Urinary bladder (tissue), 4 donors: ENCODE data around the gene REN. TPM values are rescaled to one million over a fixed set of nuclear protein-coding genes. Genes with fewer than 3 reads are reported as not detected.

Experiments used
- DNase-seq: peaks from one replicate; pipeline ENCODE4 v3.0.0-alpha.2; 2015; ENCODE audit errors: extremely low spot score
- H3K27ac ChIP-seq: one replicate; pipeline ENCODE4 v1.5.1; 2013; ENCODE audit warnings: low read depth, mild to moderate bottlenecking, moderate library complexity
- H3K36me3 ChIP-seq: one replicate; pipeline ENCODE4 v1.6.1; 2013; ENCODE audit warnings: mild to moderate bottlenecking, moderate library complexity; ENCODE audit not compliant: insufficient read depth
- H3K4me1 ChIP-seq: one replicate; pipeline ENCODE4 v1.6.1; 2013; ENCODE audit warnings: mild to moderate bottlenecking, moderate library complexity; ENCODE audit not compliant: insufficient read depth
- H3K4me3 ChIP-seq: one replicate; pipeline ENCODE4 v1.5.1; 2013; ENCODE audit warnings: low read depth, low read length
- WGBS: extraction: QIAGEN DNeasy Blood & Tissue Kit; methylation state at CpG from one replicate; pipeline ENCODE4 v1.1.7; 2013; 5-methylcytosine and 5-hydroxymethylcytosine counted together
- polyA plus RNA-seq: library from polyadenylated mRNA; stranded (reverse); fragments of 200-250 nt; gene quantifications from one replicate; pipeline ENCODE4 v1.2.3, GENCODE V29; 2013
- total RNA-seq: library from RNA; depleted of rRNA; stranded (reverse); fragments of >200 nt; gene quantifications from one replicate; pipeline ENCODE4 v1.2.3, GENCODE V29; 2014
- donor health status: healthy with polysubstance abuse.
- donor health status: healthy.

The REN gene
- total and polyA plus RNA-seq, 2 donors, result 0.26 to 0.41 TPM

DNA sequence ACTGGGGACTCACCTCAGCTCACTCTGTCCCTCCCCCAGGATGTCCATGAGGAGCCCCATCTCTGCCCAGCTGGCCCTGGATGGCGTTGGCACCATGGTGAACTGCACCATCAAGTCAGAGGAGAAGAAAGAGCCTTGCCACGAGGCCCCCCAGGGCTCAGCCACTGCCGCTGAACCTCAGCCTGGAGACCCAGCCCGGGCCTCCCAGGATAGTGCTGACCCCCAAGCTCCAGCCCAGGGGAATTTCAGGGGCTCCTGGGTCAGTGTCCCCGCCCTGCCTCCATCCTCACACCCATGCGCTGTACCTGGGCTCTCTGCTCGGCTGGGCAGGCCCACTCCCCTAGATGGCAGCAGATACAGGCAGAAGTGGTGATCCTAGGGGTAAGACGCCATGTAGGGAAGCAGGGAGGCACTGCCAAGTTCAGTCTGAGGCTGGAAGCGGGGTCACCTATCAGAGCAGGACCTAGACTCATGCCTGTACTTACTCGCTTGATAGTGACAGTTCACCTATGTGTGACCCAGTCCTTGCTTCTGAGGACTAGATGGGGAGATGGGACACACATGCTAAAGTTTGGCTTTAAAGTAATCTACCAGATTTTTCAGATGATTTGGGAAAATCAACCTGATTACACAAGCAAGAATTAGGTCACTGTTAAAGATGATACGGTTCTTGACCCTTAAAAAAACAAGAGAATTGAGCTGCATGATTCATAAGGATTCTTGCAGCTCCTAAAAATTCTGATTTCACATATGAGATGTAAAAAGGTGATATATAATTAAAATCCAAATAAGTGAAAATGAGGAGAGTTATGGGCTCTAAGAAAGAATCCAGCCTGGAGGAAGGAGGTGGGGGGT is 53.0 kb downstream of the REN start:
- no peaks in the 10 kb centered on the region for H3K4me1 ChIP-seq
- no peak for DNase-seq

DNA sequence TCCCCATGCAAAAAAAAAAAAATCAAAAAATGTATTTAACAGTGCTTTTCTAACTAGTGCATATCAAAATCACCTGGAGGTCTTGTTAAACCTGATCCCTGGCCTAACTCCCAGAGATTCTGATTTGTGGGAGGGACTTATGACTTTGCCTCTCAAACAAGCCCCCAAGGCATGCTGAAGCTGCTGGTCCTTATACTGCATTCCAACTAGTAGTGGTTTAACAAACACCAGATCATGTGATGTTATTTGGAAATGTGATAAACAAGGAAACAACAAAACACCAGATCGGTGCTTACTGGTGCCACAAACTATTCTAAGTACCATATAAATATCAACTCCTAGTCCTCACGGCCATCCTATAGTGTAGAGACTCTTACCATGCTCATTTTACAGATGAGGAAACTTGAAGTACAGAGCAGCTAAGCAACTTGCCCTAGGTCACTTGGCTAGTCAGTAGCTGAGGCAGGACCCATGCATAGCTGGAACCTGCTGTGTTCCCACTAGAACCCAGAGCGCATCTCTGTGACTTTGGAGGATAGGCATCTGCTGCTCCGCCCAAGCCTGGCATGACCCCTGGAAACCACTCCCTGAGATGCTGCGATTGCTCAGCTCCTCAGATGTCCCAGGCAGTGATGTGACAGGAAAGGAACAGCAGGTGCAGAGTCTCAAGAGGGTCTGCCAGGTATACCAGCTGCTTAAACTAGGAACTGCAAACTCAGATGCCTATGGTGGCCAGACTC is 55.1 kb downstream of the REN start:
- H3K4me1 ChIP-seq, result no peaks in the 10 kb centered on the region
- no peaks in the 10 kb centered on the region for H3K36me3 ChIP-seq
- 78% methylated on average over 5 of the region's 5 CpGs for WGBS
- H3K4me3 ChIP-seq, result no peak overlapping the region
- DNase-seq, result no peak
- no peak overlapping the region for H3K27ac ChIP-seq

More for the DNA sequence above, 53.0 kb downstream of the REN start:
- 85% methylated on average over 11 of the region's 11 CpGs for WGBS
- H3K4me3 ChIP-seq, result no peak overlapping the region
- no peak overlapping the region for H3K27ac ChIP-seq
- no peaks in the 10 kb centered on the region for H3K36me3 ChIP-seq

DNA sequence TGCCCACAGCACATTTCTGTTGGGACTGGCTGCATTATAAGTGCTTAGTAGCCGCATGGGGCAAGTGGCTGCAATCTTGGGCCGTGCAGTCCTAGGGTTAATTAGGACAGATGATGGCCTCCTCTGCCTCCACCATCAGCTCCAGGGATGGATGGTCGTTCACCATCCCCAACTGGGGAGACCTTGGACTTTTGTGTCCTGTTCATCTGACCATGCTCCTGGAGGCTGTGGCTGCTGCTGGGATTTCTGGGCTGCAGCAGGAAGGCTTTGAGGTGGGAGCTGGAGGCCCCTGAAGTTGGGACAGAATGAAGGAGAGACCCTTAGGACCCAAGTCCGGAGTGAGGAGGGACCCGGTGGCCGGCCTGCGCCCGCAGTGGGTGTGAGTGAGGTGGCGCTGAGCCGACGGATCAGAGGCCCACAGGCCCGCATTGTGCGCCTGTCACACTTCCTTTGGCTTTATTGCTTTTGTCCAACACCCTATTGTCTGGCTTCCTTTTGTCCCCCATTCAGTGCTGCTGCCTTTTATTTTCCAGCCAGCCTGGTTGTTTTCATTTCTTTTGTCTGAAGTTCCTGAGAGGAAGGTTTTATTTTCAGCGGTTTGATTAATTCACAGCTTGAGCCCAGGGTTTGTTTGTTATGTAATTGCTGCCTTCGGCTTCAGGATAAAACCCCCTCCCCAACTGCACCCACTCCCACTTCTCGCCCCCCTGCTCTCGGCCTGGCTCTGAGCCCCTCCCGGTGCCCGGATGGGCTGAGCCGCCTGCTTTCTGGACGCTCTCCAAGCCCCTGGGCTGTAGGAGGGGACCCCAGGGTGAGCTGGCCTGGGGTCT is 57.6 kb downstream of the REN start:
- no peak for DNase-seq
- Histone ChIP-seq H3K36me3 (no peaks in the 10 kb centered on the region), H3K4me1 (peaks cover 3% of the 10 kb centered on the region), H3K27ac (no peak overlapping the region), H3K4me3 (no peak overlapping the region)
- WGBS, result 57% methylated on average over 21 of the region's 21 CpGs

DNA sequence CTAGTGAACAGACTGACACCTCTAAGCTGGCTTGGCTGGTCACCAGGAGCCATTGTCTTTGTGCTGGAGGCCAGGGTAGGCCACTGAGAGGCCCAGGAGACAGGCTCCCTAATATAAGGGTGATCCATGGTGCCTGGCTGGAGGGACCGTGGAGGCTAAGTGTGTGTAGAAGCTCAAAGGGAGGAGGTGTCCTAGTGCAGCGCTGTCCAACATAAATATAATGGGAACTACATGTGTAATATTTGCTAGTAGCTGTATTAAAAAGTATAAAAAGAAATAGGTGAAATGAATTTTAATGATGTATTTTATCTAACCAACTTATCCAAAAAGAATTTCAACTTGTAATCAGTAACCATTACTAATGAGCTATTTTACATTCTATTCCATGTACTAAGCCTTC is 58.2 kb downstream of the REN start:
- WGBS, result 91% methylated on average over 2 of the region's 2 CpGs
- H3K4me1 ChIP-seq, result peaks cover 3% of the 10 kb centered on the region
- H3K4me3 ChIP-seq, result no peak overlapping the region
- DNase-seq, result no peak
- no peaks in the 10 kb centered on the region for H3K36me3 ChIP-seq
- H3K27ac ChIP-seq, result no peak overlapping the region

DNA sequence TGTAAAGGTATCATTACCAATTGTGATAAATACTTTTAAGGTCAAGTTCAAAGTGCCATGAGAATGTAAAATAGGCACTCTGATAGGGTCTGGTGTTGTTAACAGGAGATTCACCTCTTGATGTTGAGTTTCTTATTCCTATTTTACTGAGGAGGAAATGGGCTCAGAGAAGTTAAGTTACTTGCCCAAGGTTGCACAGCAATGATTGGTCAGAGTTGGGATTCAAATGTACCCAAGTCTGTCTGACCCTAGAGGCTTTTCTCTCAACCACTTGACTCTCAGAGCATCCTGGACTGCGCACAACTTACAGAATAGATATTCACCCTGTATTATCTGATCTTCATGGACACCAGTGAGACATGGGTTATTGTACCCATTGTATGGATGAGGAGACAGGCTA is 59.3 kb downstream of the REN start:
- WGBS, result 95% methylated on average over 1 of the region's 1 CpG
- no peak for DNase-seq
- H3K36me3 ChIP-seq, result no peaks in the 10 kb centered on the region
- H3K4me3 ChIP-seq, result no peak overlapping the region
- peaks cover 6% of the 10 kb centered on the region for H3K4me1 ChIP-seq
- no peak overlapping the region for H3K27ac ChIP-seq

DNA sequence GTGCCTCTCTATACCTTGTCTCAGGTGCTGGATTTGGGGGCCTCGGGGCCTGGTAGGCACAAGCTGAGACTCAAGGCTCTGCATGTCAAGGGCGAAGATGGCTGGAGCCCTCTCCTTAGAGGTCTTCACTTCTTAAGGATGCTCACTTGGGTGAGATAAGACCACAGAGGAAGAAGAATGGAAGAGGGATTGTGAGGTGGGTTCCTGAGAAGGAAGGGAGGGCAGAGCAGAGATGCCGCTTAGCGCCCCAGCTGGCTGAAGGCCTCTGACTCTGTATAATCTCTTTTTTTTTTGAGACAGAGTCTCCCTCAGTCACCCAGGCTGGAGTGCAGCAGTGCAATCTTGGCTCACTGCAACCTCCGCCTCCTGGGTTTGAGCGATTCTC is 61.0 kb downstream of the REN start:
- Histone ChIP-seq H3K4me3 (no peak overlapping the region), H3K4me1 (peaks cover 10% of the 10 kb centered on the region), H3K27ac (no peak overlapping the region), H3K36me3 (no peaks in the 10 kb centered on the region)
- WGBS, result 77% methylated on average over 6 of the region's 6 CpGs
- no peak for DNase-seq

Other genes with a start within 250 kb of the REN start
- 12.8 TPM for gene SOX13, start 93.2 kb downstream of the REN start, total RNA-seq
- 41.9 TPM for gene SOX13, start 93.2 kb downstream of the REN start, polyA plus RNA-seq
- gene ETNK2, start 14.3 kb downstream of the REN start, total RNA-seq, result 7.7 TPM
- gene ETNK2, start 14.3 kb downstream of the REN start, polyA plus RNA-seq, result 25.8 TPM
- gene KISS1, start 30.2 kb upstream of the REN start, total RNA-seq, result not detected
- 1.3 TPM for gene KISS1, start 30.2 kb upstream of the REN start, polyA plus RNA-seq
- 2.1 TPM for gene GOLT1A, start 47.7 kb upstream of the REN start, total RNA-seq
- gene GOLT1A, start 47.7 kb upstream of the REN start, polyA plus RNA-seq, result 9.1 TPM
- 15.1 TPM for gene PLEKHA6, start 193.6 kb upstream of the REN start, total RNA-seq
- 9.5 TPM for gene PLEKHA6, start 193.6 kb upstream of the REN start, polyA plus RNA-seq
- 45.2 TPM for gene PPP1R15B, start 245.5 kb upstream of the REN start, total RNA-seq
- 28.3 TPM for gene PPP1R15B, start 245.5 kb upstream of the REN start, polyA plus RNA-seq